Measurements from ENCODE around the gene COL11A1.

COL11A1 gene

GRCh38 chr1:103110701-103111100, 2.4 kb upstream of the COL11A1 start:
- Histone ChIP-seq H3K36me3 (ENCODE audit: control insufficient read depth in 2 of 2, insufficient read depth in 1 of 2, low read length in 2 of 2) (no peaks in the 10 kb centered on the region), H3K9me3 (ENCODE audit: control insufficient read depth, insufficient read depth, low read depth, low read length) (no peaks in the 10 kb centered on the region), H3K27ac (ENCODE audit: extremely low read depth, low read depth, low read length) (no peak overlapping the region), H3K4me1 (ENCODE audit: control insufficient read depth, insufficient read depth, low read length) (no peaks in the 10 kb centered on the region), H3K4me3 (ENCODE audit: low read depth, low read length) (no peak overlapping the region)
- POLR2A ChIA-PET, result no interaction called here
- TF ChIP-seq ZBTB8A (tag by site-specific recombination; IDR thresholded peaks at IDR 0.05) (no peak), ZIC2 (tag by site-specific recombination; IDR thresholded peaks at IDR 0.05) (no peak), ZNF239 (tag by site-specific recombination; IDR thresholded peaks at IDR 0.05) (no peak), EGR2 (tag by site-specific recombination; IDR thresholded peaks at IDR 0.05; ENCODE audit: low read depth) (no peak), ZBTB21 (tag by site-specific recombination; IDR thresholded peaks at IDR 0.05) (no peak), KLF16 (tag by site-specific recombination; IDR thresholded peaks at IDR 0.05) (no peak), OSR2 (tag by site-specific recombination; IDR thresholded peaks at IDR 0.05) (no peak), ZNF223 (tag by site-specific recombination; IDR thresholded peaks at IDR 0.05) (no peak), ZNF549 (tag by site-specific recombination; IDR thresholded peaks at IDR 0.05) (no peak), ZNF558 (tag by site-specific recombination; IDR thresholded peaks at IDR 0.05) (no peak), KLF7 (tag by site-specific recombination; IDR thresholded peaks at IDR 0.05; ENCODE audit: borderline replicate concordance) (no peak)
- CTCF ChIA-PET, result no interaction called here

- TF ChIP-seq ZNF146 (tag by site-specific recombination; IDR thresholded peaks at IDR 0.05), result no peak
- TF ChIP-seq ZNF837 (tag by site-specific recombination; IDR thresholded peaks at IDR 0.05), result no peak
- no peak for TF ChIP-seq SCRT2 (tag by site-specific recombination; IDR thresholded peaks at IDR 0.05)
- no peak for TF ChIP-seq ZBTB21 (tag by site-specific recombination; IDR thresholded peaks at IDR 0.05)
- TF ChIP-seq ZNF76 (tag by site-specific recombination; IDR thresholded peaks at IDR 0.05; ENCODE audit: borderline replicate concordance, low read depth), result no peak
- no peak for TF ChIP-seq INSM2 (tag by site-specific recombination; IDR thresholded peaks at IDR 0.05)
- no peak for TF ChIP-seq ZNF747 (tag by site-specific recombination; IDR thresholded peaks at IDR 0.05)
- ChIA-PET POLR2A (no interaction called here), CTCF (interaction anchor here (1.1 kb wide), 1 partner anchor 352 kb away, joined by 5 read pairs; no protein-coding TSS in a partner anchor)
- no peak overlapping the region for H3K27ac ChIP-seq (ENCODE audit: extremely low read depth, low read depth, low read length)
- H3K36me3 ChIP-seq (ENCODE audit: control insufficient read depth in 2 of 2, insufficient read depth in 1 of 2, low read length in 2 of 2), result no peaks in the 10 kb centered on the region
- H3K4me3 ChIP-seq (ENCODE audit: low read depth, low read length), result no peak overlapping the region
- H3K4me1 ChIP-seq (ENCODE audit: control insufficient read depth, insufficient read depth, low read length), result no peaks in the 10 kb centered on the region
- no peaks in the 10 kb centered on the region for H3K9me3 ChIP-seq (ENCODE audit: control insufficient read depth, insufficient read depth, low read depth, low read length)
Observed at GRCh38 chr1:103109311-103109920, 1.1 kb upstream of the COL11A1 start.

GRCh38 chr1:103107741-103108375, 464 bp downstream of the COL11A1 start:
- POLR2A ChIA-PET, result no interaction called here
- Histone ChIP-seq H3K36me3 (ENCODE audit: control insufficient read depth in 2 of 2, insufficient read depth in 1 of 2, low read length in 2 of 2) (no peaks in the 10 kb centered on the region), H3K4me3 (ENCODE audit: low read depth, low read length) (no peak overlapping the region), H3K4me1 (ENCODE audit: control insufficient read depth, insufficient read depth, low read length) (no peaks in the 10 kb centered on the region), H3K9me3 (ENCODE audit: control insufficient read depth, insufficient read depth, low read depth, low read length) (no peaks in the 10 kb centered on the region), H3K27ac (ENCODE audit: extremely low read depth, low read depth, low read length) (no peak overlapping the region)
- CTCF ChIA-PET, result interaction anchor here (0.6 to 1.2 kb wide), 3 partner anchors 11 to 319 kb away, joined by 3 read pairs; no protein-coding TSS in a partner anchor
- TF ChIP-seq ZSCAN23 (tag by site-specific recombination; IDR thresholded peaks at IDR 0.05), result no peak
- TF ChIP-seq SCRT2 (tag by site-specific recombination; IDR thresholded peaks at IDR 0.05), result no peak
- no peak for TF ChIP-seq ZNF174 (tag by site-specific recombination; IDR thresholded peaks at IDR 0.05)
- TF ChIP-seq SP7 (tag by site-specific recombination; IDR thresholded peaks at IDR 0.05), result no peak
- TF ChIP-seq ZNF184 (tag by site-specific recombination; IDR thresholded peaks at IDR 0.05), result no peak
- TF ChIP-seq KLF16 (tag by site-specific recombination; IDR thresholded peaks at IDR 0.05), result no peak
- TF ChIP-seq PRDM4 (tag by site-specific recombination; IDR thresholded peaks at IDR 0.05), result no peak
- no peak for TF ChIP-seq ZNF19 (tag by site-specific recombination; IDR thresholded peaks at IDR 0.05; ENCODE audit: low read depth)
- TF ChIP-seq GLI4 (tag by site-specific recombination; IDR thresholded peaks at IDR 0.05), result no peak
- TF ChIP-seq ZNF560 (tag by site-specific recombination; IDR thresholded peaks at IDR 0.05; ENCODE audit: borderline replicate concordance), result no peak
- no peak for TF ChIP-seq HOXC10 (CRISPR knock-in tag; IDR thresholded peaks at IDR 0.05)
- TF ChIP-seq ZNF837 (tag by site-specific recombination; IDR thresholded peaks at IDR 0.05), result no peak
- no peak for TF ChIP-seq ZNF677 (tag by site-specific recombination; IDR thresholded peaks at IDR 0.05)
- no peak for TF ChIP-seq ZNF513 (tag by site-specific recombination; IDR thresholded peaks at IDR 0.05)
